GM19468 (cell line): ENCODE measurements around the gene DMD.

ENCODE experiments used
- ATAC-seq: cut with Tn5 transposase; IDR thresholded peaks from one replicate; pipeline ENCODE4 v1.9.1; 2021; ENCODE audit warnings: mild to moderate bottlenecking, moderate library complexity, moderate number of reproducible peaks; ENCODE audit not compliant: unreplicated experiment; ENCODE audit errors: extremely low read depth

Gene DMD

GRCh38 chrX:31233941-31234496, 1977.3 kb downstream of the DMD start:
- no peak for ATAC-seq

- ATAC-seq = no peak
Observed at GRCh38 chrX:31232506-31232905, 1978.8 kb downstream of the DMD start.

DNA sequence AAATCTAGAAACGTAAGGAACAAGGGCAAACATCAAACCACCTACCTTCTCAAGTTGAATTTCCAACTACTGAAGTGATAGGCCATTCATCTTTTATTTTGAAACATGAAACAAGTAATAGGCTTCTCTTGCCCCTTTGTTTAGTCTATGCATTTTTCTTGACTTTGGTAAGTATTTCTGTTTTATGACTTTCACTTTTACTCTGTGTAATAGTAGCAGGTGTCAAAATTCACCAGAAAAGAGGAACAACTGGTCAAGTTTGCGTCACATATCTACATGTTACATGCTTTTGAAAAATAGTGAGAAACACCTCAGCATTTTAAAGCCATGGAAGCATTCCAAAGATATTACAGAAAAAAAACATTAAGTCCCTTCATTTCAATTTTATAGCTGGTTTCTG, 1982.4 kb downstream of the DMD start:
- ATAC-seq = peak; percentile 80

DNA sequence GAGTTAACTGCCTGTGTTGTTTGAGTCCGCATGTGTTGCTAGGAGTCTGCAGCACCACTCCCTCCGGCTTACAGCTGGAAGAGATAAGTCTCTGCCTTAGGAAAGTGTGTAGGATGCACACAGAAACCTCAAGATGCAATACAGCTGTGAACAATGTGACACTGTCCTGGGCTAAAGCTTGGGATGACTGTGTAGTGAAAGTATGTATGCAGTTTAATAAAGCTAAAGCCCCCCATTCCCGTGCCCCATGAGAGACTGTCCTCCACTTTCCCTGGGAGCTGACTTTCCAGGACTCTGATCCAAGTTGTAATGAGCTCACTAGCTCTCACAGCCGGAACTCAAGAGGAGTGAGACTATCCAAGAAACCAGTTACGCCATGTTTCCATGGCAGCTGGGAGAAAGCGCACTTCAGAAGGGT, 1982.9 kb downstream of the DMD start:
- no peak for ATAC-seq

- ATAC-seq = no peak
Observed at GRCh38 chrX:31227250-31227649, 1984.1 kb downstream of the DMD start.

GRCh38 chrX:31225819-31226218, 1985.5 kb downstream of the DMD start:
- ATAC-seq = no peak

DNA sequence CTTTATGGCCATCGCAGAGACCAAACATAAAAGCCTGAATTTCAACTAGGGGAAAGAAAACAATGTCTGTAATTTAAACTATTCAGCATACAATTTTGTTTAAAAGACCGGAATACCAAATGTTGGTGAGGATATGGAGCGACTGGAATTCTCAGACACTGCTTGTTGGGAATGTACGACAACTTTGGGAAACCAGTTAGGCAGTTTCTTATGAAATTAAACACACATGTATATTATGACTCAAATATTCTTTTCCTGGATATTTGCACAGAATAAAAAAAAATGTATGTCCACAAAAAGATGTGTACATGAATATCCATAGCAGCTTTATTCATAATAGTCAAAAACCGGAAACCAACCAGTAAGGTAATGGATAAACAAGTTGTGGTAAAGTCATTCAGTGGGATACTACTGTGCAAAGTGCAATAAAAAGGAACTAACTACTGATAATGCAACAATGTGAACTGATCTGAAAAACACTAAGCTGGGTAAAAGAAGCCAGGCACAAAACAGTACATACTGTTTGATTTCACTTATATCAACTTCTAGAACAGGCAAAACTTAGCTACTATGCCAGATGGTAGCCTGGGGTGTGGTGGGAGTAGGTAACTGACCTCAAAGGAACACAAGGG, 1986.9 kb downstream of the DMD start:
- ATAC-seq = no peak

DNA sequence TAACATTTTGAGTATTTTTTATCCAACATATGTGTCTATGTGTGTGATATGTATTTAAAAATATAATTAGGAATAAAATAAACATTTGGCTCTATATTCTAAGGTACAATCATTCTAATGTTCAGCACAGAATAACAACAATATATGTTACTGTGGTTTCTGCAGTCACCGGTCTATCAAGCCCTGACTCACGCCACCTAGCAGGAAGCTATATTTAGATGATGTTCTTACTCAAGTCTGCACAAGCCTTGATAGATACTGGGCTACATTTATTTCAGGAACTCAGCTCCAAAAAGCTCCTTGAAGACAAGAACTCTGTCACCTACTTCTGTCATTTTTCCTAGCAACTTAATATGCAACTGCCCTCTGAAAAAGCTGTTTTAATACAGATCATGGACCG, 1987.5 kb downstream of the DMD start:
- ATAC-seq = peak; percentile 61

DNA sequence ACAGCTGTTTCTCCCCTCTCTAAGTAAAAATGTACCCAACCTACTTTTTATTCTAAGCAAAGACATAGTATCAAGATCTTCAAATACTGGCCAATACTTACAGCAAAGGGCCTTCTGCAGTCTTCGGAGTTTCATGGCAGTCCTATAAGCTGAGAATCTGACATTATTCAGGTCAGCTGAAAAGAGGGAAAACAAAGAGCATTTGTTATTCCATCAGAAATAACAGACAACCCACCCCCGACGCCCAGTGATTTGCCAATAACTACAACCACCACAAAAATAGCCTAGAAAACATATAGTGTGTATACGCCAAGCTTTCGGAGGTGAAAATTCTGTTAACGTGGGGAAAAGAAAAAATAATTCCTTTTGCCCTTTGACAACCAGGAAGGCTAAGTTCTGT, 1988.4 kb downstream of the DMD start:
- no peak for ATAC-seq

DNA sequence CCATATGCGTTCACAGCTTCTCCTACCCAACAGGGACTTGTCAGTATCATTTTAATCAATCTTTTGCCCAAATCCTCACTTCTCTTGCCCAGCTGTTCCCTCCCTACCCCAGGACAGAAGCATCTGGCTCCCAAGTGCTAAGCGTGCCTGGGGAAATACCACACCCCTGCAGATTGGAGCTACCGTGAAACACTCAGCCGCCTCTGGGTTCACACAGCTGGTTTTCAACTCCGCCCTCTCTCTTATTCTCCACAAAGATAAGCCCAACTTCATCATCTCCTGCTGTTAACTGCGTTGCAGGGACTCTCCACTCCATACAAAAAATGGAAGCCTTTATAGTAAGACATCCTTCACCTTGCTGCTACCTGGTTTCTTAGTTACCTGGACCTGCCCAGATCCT, 1992.2 kb downstream of the DMD start:
- no peak for ATAC-seq

GRCh38 chrX:31217084-31217483, 1994.3 kb downstream of the DMD start:
- no peak for ATAC-seq

- ATAC-seq = no peak
Observed at GRCh38 chrX:31215277-31215815, 1996.0 kb downstream of the DMD start.

DNA sequence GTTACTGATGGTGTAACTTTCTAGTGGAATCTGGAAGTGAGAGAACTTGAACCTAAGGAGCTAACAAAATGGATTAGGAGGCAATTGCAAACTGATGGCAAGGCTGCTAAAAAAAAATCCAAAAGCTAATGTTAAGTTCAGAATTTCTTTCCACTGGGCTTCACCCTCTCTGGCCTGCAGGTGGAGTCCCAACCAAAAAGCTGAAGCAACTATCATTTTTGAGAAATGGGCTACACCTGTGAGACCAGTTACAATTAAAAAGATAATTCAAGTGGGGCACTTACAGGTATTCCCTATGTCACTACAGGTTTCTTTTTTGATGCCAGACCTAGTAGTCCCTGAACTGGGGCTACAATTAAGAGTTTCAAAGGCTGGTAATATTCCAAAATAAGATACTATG, 1997.4 kb downstream of the DMD start:
- no peak for ATAC-seq

GRCh38 chrX:31212856-31213748, 1998.2 kb downstream of the DMD start:
- no peak for ATAC-seq

DNA sequence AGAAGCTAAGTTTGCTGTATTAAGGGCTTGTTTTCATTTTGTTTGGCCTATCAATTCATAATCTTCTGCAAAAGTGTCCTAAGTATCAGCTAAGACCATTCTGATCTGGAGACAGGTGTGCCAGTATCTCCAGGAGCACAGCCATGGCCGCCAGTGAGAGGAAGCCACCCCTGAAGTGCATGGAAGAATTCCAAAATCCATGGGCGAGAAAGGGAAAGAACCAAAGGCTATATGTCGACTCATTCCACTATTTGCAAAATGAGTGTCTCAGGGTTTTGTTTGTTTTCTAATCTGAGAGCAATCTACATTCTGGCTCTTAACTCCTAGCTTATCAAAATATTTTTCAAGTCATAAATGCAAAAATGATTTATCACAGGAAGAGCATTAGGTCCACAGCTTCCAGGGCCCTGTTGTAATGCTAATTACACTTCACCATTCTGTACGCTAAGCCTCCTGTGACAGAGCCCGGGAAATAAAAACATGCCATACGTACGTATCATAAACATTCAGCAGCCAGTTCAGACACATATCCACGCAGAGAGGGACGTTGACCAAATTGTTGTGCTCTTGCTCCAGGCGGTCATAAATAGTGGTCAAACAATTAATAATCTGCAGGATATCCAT, 2002.2 kb downstream of the DMD start:
- no peak for ATAC-seq

GRCh38 chrX:31201503-31201902, 2009.8 kb downstream of the DMD start:
- no peak for ATAC-seq

DNA sequence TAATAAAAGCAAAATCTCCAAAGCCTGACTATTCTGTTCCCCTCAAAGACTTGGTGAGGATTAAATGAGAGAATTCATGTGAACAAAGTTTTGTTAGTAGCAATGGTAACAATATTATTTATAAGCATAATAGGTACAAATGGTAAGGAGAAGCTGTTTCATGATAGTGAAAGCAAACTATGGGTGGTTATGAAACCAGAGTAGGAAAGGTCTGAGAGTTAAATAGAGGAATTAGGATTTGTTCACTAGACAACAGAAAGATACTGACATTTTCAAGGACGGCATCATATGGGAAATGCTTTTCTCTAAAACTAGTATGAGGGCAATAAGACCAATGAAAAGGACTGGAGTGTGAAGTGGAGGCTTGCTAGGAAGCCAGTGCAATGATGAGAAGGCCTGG, 2010.9 kb downstream of the DMD start:
- ATAC-seq = no peak

- no peak for ATAC-seq
Observed at GRCh38 chrX:31199840-31200114, 2011.6 kb downstream of the DMD start.

DNA sequence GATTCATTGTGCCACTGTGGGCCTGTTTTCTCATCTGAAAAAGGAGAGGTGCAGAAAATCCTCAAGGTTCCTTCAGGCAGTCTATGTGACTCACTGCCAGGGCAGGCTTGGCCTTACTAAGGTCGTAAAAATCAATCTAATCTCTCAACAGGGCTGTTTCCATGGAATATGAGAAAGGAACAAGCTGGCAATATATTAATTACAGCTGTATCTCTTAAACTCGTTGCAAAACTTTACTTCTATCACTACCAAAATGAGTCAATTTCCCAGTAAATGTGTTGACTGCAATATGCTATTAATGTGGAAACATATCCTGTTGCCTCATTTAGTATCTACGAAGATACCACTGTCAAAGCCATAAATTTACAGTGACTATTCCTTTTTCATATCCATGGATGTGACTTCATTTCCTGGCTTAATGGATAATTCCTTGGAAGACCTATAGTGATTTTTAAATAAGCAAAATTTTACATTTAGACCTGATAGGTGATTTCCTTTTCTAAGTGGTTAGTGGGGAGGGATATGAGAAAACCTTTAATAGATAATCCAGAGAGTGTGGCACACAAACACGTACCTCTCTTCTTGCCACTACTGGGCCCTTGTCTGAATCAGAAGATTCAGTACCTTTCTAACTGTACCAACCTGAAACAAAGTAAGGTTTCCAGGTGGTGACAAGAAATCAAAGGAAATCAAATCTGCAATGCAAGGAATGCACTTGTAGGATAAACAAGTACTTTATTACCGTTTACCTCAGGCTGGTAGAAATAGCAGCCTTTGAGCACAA, 2012.1 kb downstream of the DMD start:
- no peak for ATAC-seq
